IMR-90 (cell line): ENCODE results near the gene PHEX. TPM values are rescaled to one million over a fixed set of nuclear protein-coding genes. Genes with fewer than 3 reads are reported as not detected.

Experiments used
- ATAC-seq: fragments of 200-7000 bp; cut with Tn5 transposase; 2 replicates; pipeline ENCODE4 v1.9.1; 2020; ENCODE audit warnings: low read depth, mild to moderate bottlenecking, moderate library complexity
- BruUV-seq: library from RNA; stranded (reverse); fragments of 400-500 nt; replicated peaks from 2 replicates; lab custom pipeline; 2021; lab: Mats Ljungman, UMichigan
- CTCF ChIA-PET: fragments of 300-600 bp; formaldehyde crosslinking; extraction: SDS; loops from one replicate; lab custom pipeline; 2021; ENCODE audit warnings: antibody characterized with exemption; lab: Yijun Ruan, JAX
- POLR2A ChIA-PET: fragments of 300-600 bp; sonication (Branson Sonifier 250); formaldehyde crosslinking; loops from one replicate; lab custom pipeline; 2022; ENCODE audit warnings: antibody characterized with exemption; ENCODE audit not compliant: unreplicated experiment; lab: Charles Lee
- DNase-seq: peaks from one replicate; pipeline ENCODE4 v3.0.0; 2013
- H2AFZ ChIP-seq: replicated peaks from 2 replicates; pipeline ENCODE3; 2013; ENCODE audit warnings: low read length, mild to moderate bottlenecking; ENCODE audit not compliant: poor library complexity
- H2AK5ac ChIP-seq: 2 replicates; pipeline ENCODE4 v1.6.1; 2013; ENCODE audit warnings: low read depth, low read length, inconsistent platforms
- H2AK9ac ChIP-seq: replicated peaks from 2 replicates; pipeline ENCODE3; 2013; ENCODE audit warnings: mild to moderate bottlenecking, low read depth, low read length, moderate library complexity; ENCODE audit not compliant: poor library complexity
- H2BK120ac ChIP-seq: 2 replicates; pipeline ENCODE4 v1.6.1; 2013; ENCODE audit warnings: low read depth, low read length, inconsistent platforms
- H2BK15ac ChIP-seq: 3 replicates; pipeline ENCODE4 v1.6.1; 2013; ENCODE audit warnings: low read depth, low read length, inconsistent platforms
- H2BK20ac ChIP-seq: 2 replicates; pipeline ENCODE4 v1.6.1; 2013; ENCODE audit warnings: low read depth, mild to moderate bottlenecking, inconsistent platforms, low read length, moderate library complexity
- H2BK5ac ChIP-seq: 2 replicates; pipeline ENCODE4 v1.6.1; 2013; ENCODE audit warnings: mild to moderate bottlenecking, low read depth, low read length, inconsistent platforms; ENCODE audit not compliant: poor library complexity, severe bottlenecking
- H3K14ac ChIP-seq: replicated peaks from 2 replicates; pipeline ENCODE4 v1.6.1; 2013; ENCODE audit warnings: low read depth, low read length, inconsistent platforms
- H3K18ac ChIP-seq: 2 replicates; pipeline ENCODE4 v1.6.1; 2013; ENCODE audit warnings: low read depth, low read length, control low read depth
- H3K23ac ChIP-seq: 2 replicates; pipeline ENCODE4 v1.6.1; 2013; ENCODE audit warnings: low read depth, low read length, inconsistent platforms
- H3K27ac ChIP-seq: 2 replicates; pipeline ENCODE4 v1.5.1; 2013; ENCODE audit warnings: mild to moderate bottlenecking, control low read depth, low read length; ENCODE audit not compliant: insufficient read depth
- H3K27me3 ChIP-seq: 2 replicates; pipeline ENCODE4 v1.6.1; 2013; ENCODE audit warnings: low read length; ENCODE audit not compliant: control insufficient read depth, insufficient read depth
- H3K36me3 ChIP-seq: 2 replicates; pipeline ENCODE4 v1.6.1; 2013; ENCODE audit warnings: low read length, mixed read lengths; ENCODE audit not compliant: control insufficient read depth, insufficient read depth
- H3K4ac ChIP-seq: 2 replicates; pipeline ENCODE4 v1.6.1; 2013; ENCODE audit warnings: low read depth, low read length, inconsistent platforms
- H3K4me1 ChIP-seq: 2 replicates; pipeline ENCODE4 v1.6.1; 2013; ENCODE audit warnings: low read length, mixed read lengths; ENCODE audit not compliant: control insufficient read depth, insufficient read depth
- H3K4me2 ChIP-seq: 2 replicates; pipeline ENCODE4 v1.6.1; 2013; ENCODE audit warnings: low read depth, mild to moderate bottlenecking, control low read depth, low read length, moderate library complexity
- H3K4me3 ChIP-seq: 2 replicates; pipeline ENCODE4 v1.5.1; 2013; ENCODE audit warnings: low read depth, mild to moderate bottlenecking, control low read depth, low read length, moderate library complexity; ENCODE audit not compliant: insufficient read depth
- H3K56ac ChIP-seq: 2 replicates; pipeline ENCODE4 v1.6.1; 2013; ENCODE audit warnings: low read length, inconsistent platforms; ENCODE audit not compliant: insufficient read depth; ENCODE audit errors: extremely low read depth
- H3K79me1 ChIP-seq, 2 experiments: 2 replicates each; pipeline ENCODE4 v1.6.1; 2013; ENCODE audit warnings: low read length in 2 of 2, inconsistent platforms in 1 of 2, low read depth in 1 of 2
- H3K9ac ChIP-seq: 2 replicates; pipeline ENCODE4 v1.6.1; 2013; ENCODE audit warnings: low read depth, low read length, control low read depth
- H3K9me1 ChIP-seq: 2 replicates; pipeline ENCODE4 v1.6.1; 2013; ENCODE audit warnings: low read length, inconsistent platforms; ENCODE audit not compliant: insufficient read depth
- H3K9me3 ChIP-seq: 2 replicates; pipeline ENCODE4 v1.6.1; 2013; ENCODE audit warnings: low read length; ENCODE audit not compliant: control insufficient read depth, insufficient read depth
- H4K20me1 ChIP-seq: 2 replicates; pipeline ENCODE4 v1.6.1; 2013; ENCODE audit warnings: low read length, inconsistent platforms; ENCODE audit not compliant: insufficient read depth
- H4K5ac ChIP-seq: 2 replicates; pipeline ENCODE4 v1.6.1; 2013; ENCODE audit warnings: mild to moderate bottlenecking, low read depth, low read length, control low read depth
- H4K8ac ChIP-seq, 2 experiments: 2 replicates each; pipeline ENCODE4 v1.6.1; 2013; ENCODE audit warnings: low read depth in 2 of 2, low read length in 2 of 2, control low read depth in 1 of 2, inconsistent platforms in 1 of 2
- H4K91ac ChIP-seq: 2 replicates; pipeline ENCODE4 v1.6.1; 2013; ENCODE audit warnings: low read depth, low read length, inconsistent platforms; ENCODE audit not compliant: insufficient read depth
- CEBPB ChIP-seq: IDR thresholded peaks from 2 replicates; pipeline ENCODE4 v1.6.1; 2012; ENCODE audit warnings: low read depth, low read length, improper control_type of control experiment
- CHD1 ChIP-seq: IDR thresholded peaks from 2 replicates; pipeline ENCODE4 v1.6.1; 2012; ENCODE audit warnings: low read depth, low read length, improper control_type of control experiment
- MAFK ChIP-seq: IDR thresholded peaks from 2 replicates; pipeline ENCODE4 v1.6.1; 2012; ENCODE audit warnings: low read depth, low read length, improper control_type of control experiment
- MAZ ChIP-seq: IDR thresholded peaks from 2 replicates; pipeline ENCODE4 v1.6.1; 2012; ENCODE audit warnings: low read depth, mild to moderate bottlenecking, low read length, improper control_type of control experiment, moderate library complexity, borderline replicate concordance
- MXI1 ChIP-seq: IDR thresholded peaks from 2 replicates; pipeline ENCODE4 v1.6.1; 2012; ENCODE audit warnings: low read depth, mild to moderate bottlenecking, low read length, moderate library complexity, borderline replicate concordance
- NFE2L2 ChIP-seq: fragments of 150-350 bp; IDR thresholded peaks from 2 replicates; pipeline ENCODE4 v1.6.1; 2016; ENCODE audit warnings: low read depth, mild to moderate bottlenecking, low read length
- POLR2A ChIP-seq: IDR thresholded peaks from 2 replicates; pipeline ENCODE4 v1.6.1; 2012; ENCODE audit warnings: mild to moderate bottlenecking, low read depth, low read length
- RAD21 ChIP-seq: IDR thresholded peaks from 2 replicates; pipeline ENCODE4 v1.6.1; 2012; ENCODE audit warnings: low read length, improper control_type of control experiment
- RFX5 ChIP-seq: IDR thresholded peaks from 2 replicates; pipeline ENCODE4 v1.8.0; 2012; ENCODE audit warnings: low read depth, mild to moderate bottlenecking, low read length, moderate library complexity
- SMC3 ChIP-seq: fragments of 150-350 bp; IDR thresholded peaks from 2 replicates; pipeline ENCODE4 v1.6.1; 2016; ENCODE audit warnings: low read depth, mild to moderate bottlenecking, antibody characterized with exemption, low read length, moderate library complexity
- WGBS, 2 experiments: methylation state at CpG; one replicate each; pipeline versions ENCODE4 v1.1.5 to v1.1.7; 2013; ENCODE audit warnings: missing lambda C conversion rate in 2 of 2; ENCODE audit not compliant: insufficient read length in 1 of 2; ENCODE audit errors: extremely low coverage in 2 of 2; 5-methylcytosine and 5-hydroxymethylcytosine counted together
- dilution Hi-C: fragments of 300-500 bp; cut with HindIII; formaldehyde crosslinking; loops from one replicate; pipeline ENCODE4 v1.14.3; 2018; ENCODE audit warnings: low sequenced_read_pairs; ENCODE audit not compliant: unreplicated experiment
- in situ Hi-C: fragments of 300-500 bp; cut with MboI; formaldehyde crosslinking; loops from 3 replicates; pipeline ENCODE4 v1.14.3; 2019; ENCODE audit warnings: low sequenced_read_pairs, inconsistent platforms, mixed read lengths
- intact Hi-C: fragments of 100-400 bp; cut with micrococcal nuclease; formaldehyde crosslinking; loops from 2 replicates; pipeline ENCODE4 v1.10.0; 2022
- polyA plus RNA-seq, 3 experiments: library from polyadenylated mRNA; depleted of rRNA; stranded (reverse); fragments of >200 nt; gene quantifications; 2 replicates each; pipeline ENCODE4 v1.2.3, GENCODE V29; 2012; ENCODE audit warnings: low replicate concordance in 1 of 3
- total RNA-seq: library from RNA; depleted of rRNA; stranded (reverse); fragments of >200 nt; gene quantifications from 2 replicates; pipeline ENCODE4 v1.2.3, GENCODE V29; 2012
- TF ChIP-seq, protein P1 (sequence below): fragments of 150-350 bp; IDR thresholded peaks from 2 replicates; pipeline ENCODE4 v1.6.1; 2017; ENCODE audit warnings: mild to moderate bottlenecking, antibody characterized with exemption, low read length, low read depth
- TF ChIP-seq, protein P2 (sequence below): conservative IDR thresholded peaks from 2 replicates; pipeline ENCODE4 v1.5.1; 2012; ENCODE audit warnings: mild to moderate bottlenecking, low read depth, low read length, improper control_type of control experiment
- TF ChIP-seq, protein P3 (sequence below): fragments of 150-350 bp; IDR thresholded peaks from 2 replicates; pipeline ENCODE4 v1.6.1; 2016; ENCODE audit warnings: low read depth, mild to moderate bottlenecking, low read length, moderate library complexity, borderline replicate concordance

Gene PHEX
- total and polyA plus RNA-seq, 2 of the 4 experiments (the other 2 are of a cell fraction): 0.10 to 0.18 TPM

- BruUV-seq: no TSS peak
- no peaks in the 10 kb centered on the region for H3K79me1 ChIP-seq
- no peak overlapping the region for H2BK20ac ChIP-seq
- H2AK9ac ChIP-seq: no peak overlapping the region
- TF ChIP-seq CEBPB (no peak), SMC3 (no peak), MAZ (no peak), POLR2A (no peak), MAFK (no peak), RFX5 (no peak), CHD1 (no peak), MXI1 (no peak), RAD21 (no peak), NFE2L2 (no peak)
- TF ChIP-seq, protein P1, sequence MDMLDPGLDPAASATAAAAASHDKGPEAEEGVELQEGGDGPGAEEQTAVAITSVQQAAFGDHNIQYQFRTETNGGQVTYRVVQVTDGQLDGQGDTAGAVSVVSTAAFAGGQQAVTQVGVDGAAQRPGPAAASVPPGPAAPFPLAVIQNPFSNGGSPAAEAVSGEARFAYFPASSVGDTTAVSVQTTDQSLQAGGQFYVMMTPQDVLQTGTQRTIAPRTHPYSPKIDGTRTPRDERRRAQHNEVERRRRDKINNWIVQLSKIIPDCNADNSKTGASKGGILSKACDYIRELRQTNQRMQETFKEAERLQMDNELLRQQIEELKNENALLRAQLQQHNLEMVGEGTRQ: no peak
- TF ChIP-seq, protein P2, sequence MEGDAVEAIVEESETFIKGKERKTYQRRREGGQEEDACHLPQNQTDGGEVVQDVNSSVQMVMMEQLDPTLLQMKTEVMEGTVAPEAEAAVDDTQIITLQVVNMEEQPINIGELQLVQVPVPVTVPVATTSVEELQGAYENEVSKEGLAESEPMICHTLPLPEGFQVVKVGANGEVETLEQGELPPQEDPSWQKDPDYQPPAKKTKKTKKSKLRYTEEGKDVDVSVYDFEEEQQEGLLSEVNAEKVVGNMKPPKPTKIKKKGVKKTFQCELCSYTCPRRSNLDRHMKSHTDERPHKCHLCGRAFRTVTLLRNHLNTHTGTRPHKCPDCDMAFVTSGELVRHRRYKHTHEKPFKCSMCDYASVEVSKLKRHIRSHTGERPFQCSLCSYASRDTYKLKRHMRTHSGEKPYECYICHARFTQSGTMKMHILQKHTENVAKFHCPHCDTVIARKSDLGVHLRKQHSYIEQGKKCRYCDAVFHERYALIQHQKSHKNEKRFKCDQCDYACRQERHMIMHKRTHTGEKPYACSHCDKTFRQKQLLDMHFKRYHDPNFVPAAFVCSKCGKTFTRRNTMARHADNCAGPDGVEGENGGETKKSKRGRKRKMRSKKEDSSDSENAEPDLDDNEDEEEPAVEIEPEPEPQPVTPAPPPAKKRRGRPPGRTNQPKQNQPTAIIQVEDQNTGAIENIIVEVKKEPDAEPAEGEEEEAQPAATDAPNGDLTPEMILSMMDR: no peak
- TF ChIP-seq, protein P3, sequence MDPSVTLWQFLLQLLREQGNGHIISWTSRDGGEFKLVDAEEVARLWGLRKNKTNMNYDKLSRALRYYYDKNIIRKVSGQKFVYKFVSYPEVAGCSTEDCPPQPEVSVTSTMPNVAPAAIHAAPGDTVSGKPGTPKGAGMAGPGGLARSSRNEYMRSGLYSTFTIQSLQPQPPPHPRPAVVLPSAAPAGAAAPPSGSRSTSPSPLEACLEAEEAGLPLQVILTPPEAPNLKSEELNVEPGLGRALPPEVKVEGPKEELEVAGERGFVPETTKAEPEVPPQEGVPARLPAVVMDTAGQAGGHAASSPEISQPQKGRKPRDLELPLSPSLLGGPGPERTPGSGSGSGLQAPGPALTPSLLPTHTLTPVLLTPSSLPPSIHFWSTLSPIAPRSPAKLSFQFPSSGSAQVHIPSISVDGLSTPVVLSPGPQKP: no peak
- no peak overlapping the region for H4K5ac ChIP-seq
- H4K8ac ChIP-seq: no peak overlapping the region
- dilution Hi-C loops: no loop called here
- H3K14ac ChIP-seq: no peak overlapping the region
- ATAC-seq (no peak), DNase-seq (no peak)
- H2AK5ac ChIP-seq: no peak overlapping the region
- no peaks in the 10 kb centered on the region for H4K20me1 ChIP-seq
- no peak overlapping the region for H2BK120ac ChIP-seq
- POLR2A ChIA-PET: no interaction called here
- H4K91ac ChIP-seq: no peak overlapping the region
- no peak overlapping the region for H3K4me3 ChIP-seq
- H2BK5ac ChIP-seq: no peak overlapping the region
- no peak overlapping the region for H3K4ac ChIP-seq
- no peaks in the 10 kb centered on the region for H3K9me1 ChIP-seq
- no peaks in the 10 kb centered on the region for H3K27me3 ChIP-seq
- no peaks in the 10 kb centered on the region for H3K36me3 ChIP-seq
- no peak overlapping the region for H3K4me2 ChIP-seq
- intact Hi-C loops: loop anchor here (10.0 kb wide), 1 partner anchor 1529 kb away; no protein-coding TSS in a partner anchor
- no peak overlapping the region; the same call in 2 of the 3 replicates for H2BK15ac ChIP-seq
- in situ Hi-C loops: no loop called here
- peak overlapping the region; percentile 28; the same call in 1 of the 2 replicates for H3K18ac ChIP-seq
- no peaks in the 10 kb centered on the region for H3K9me3 ChIP-seq
- CTCF ChIA-PET: no interaction called here
- H3K9ac ChIP-seq: no peak overlapping the region
- H3K4me1 ChIP-seq: no peaks in the 10 kb centered on the region; the same call in none of the 2 replicates
- no CpG with 5 or more reads among the region's 4 CpGs for WGBS, 2 experiments
- H2AFZ ChIP-seq: no peak overlapping the region
- peak overlapping the region; percentile 40; the same call in 1 of the 2 replicates for H3K27ac ChIP-seq
- no peak overlapping the region for H3K23ac ChIP-seq
- no peak overlapping the region for H3K56ac ChIP-seq
These were observed 53.9 kb downstream of the PHEX start for GRCh38 chrX:22086003-22086402.
